Non-pigmented ciliary epithelial cell (primary cell): Measurements from ENCODE around the gene RAD18.

Experiments used
- DNase-seq: peaks from one replicate; pipeline ENCODE4 v3.0.0-alpha.2; 2010; ENCODE audit warnings: low read depth

The RAD18 gene

DNA sequence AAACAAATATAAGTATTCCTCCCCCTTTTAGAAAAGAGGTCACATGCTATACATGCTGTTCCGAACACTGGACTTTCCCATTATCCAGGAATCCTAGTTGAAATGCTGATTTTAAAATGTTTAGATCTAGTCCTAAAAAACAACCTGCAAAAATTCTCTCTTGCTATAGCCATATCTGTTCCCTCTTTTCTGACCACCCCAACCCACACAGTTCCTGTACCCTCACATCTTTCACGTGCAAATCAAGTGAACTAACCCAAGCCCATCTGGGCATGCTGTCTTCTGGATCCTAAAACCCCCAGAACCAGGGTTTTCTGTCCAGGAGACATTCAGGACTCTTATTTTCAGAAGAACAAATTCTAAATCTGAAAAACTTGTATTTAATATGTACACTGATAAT lies 67.4 kb downstream of the RAD18 start:
- DNase-seq, result no peak

DNA sequence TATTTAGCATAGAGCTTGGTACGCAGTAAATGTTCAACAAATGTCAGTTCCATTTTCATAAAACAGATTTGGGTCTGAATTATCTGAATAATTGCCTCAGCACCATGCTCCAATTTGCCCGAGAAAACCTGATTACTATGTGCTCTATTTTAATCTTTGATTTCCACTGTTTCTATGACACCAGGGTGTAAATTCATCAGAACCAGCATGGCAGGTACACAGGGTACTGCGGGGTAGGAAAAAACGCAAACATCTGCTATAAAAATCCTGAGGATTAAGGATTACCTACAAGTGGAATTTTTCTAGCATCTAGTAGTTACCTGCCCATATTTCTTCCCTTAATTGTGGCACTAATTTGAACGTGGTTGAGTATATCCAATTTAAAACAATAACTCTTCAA lies 70.3 kb downstream of the RAD18 start:
- no peak for DNase-seq

- no peak for DNase-seq
Observed at GRCh38 chr3:8891774-8892173, 71.5 kb downstream of the RAD18 start.

- DNase-seq, result no peak
Observed at GRCh38 chr3:8891303-8891702, 72.0 kb downstream of the RAD18 start.

- peak; percentile 90 for DNase-seq
Observed at GRCh38 chr3:8888301-8888915, 74.9 kb downstream of the RAD18 start.

- no peak for DNase-seq
Observed at GRCh38 chr3:8887435-8888300, 75.6 kb downstream of the RAD18 start.

DNA sequence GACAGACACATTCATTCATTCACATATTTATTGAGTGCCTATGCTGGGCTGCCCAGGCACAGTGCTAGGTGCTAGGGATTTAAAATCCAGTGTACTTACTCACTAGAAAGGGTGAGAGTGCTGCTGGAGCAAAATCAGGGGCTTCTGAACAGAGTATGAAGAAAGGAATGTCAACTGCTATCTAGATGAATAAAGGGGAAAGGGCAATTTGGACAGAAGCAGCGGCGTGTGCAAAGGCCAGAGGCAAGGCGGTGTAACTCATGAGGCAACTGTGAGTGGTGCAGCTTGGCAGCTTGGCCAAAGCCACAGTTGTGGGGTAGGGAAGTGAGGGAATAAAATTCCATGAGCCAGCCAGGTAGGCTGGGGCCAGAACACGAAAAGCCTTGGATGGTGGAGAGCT lies 76.7 kb downstream of the RAD18 start:
- no peak for DNase-seq

GRCh38 chr3:8885536-8886316 lies 77.5 kb downstream of the RAD18 start:
- DNase-seq, result no peak

GRCh38 chr3:8884630-8885290 lies 78.5 kb downstream of the RAD18 start:
- no peak for DNase-seq

DNA sequence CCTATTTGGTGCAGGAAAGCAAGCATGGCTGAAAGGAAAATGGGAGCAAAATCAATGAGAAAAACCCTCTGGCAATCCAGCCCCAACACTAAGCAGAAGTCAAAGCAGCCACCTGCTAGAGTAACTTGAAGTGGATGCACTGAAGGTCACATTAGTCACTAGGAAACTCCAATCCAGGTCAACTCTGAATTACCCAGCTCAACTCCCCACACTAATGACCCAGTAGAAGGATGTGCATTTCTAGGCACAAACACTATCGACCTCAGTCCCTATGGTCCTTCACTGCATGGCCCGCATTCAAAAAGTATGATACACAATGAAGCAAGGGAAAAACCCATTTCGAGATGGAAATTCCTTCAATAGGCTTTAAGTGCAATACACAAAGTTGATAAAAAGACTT lies 80.6 kb downstream of the RAD18 start:
- DNase-seq, result no peak

DNA sequence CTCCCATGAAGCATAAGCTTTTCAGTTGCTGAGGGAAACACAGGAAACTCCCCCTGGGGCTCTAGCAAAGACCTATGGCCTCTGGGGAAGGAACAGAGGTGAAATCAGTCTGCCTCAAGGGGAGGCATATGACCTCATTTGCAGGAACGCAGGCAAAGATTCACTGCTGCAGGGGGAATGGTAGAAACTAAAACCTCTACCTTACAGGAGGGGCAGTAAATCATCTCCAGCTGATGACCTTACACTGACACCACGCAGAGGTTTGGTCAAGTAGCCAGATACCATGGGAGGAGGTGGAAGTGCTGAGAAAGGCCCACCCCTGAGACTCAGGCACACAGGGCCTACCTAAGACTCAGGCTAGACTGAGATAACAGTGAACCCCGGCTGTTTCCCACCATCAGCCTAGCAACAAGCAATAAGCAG lies 81.1 kb downstream of the RAD18 start:
- no peak for DNase-seq

- no peak for DNase-seq
Observed at GRCh38 chr3:8879347-8879944, 83.8 kb downstream of the RAD18 start.

- no peak for DNase-seq
Observed at GRCh38 chr3:8875836-8876235, 87.4 kb downstream of the RAD18 start.

GRCh38 chr3:8873740-8874139 lies 89.5 kb downstream of the RAD18 start:
- no peak for DNase-seq

DNA sequence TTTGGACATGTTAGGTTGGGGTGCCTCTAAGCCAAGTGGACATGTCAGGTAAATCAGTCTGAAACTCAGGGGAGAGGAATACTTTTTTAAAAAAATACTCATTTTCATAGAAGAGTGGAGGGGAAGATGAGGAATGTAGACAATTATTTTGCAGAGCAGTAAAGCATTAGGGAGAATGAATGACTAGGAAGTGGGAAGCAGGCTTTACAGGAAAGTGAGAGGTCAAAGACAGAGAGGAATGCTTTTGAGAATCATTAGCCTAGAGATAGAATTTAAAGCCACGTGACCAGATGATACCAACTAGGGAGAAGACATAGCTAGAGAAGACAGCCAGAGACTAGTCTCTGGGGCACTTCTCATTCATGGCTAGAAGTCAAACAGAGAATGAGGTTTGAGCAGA lies 91.0 kb downstream of the RAD18 start:
- DNase-seq, result no peak

DNA sequence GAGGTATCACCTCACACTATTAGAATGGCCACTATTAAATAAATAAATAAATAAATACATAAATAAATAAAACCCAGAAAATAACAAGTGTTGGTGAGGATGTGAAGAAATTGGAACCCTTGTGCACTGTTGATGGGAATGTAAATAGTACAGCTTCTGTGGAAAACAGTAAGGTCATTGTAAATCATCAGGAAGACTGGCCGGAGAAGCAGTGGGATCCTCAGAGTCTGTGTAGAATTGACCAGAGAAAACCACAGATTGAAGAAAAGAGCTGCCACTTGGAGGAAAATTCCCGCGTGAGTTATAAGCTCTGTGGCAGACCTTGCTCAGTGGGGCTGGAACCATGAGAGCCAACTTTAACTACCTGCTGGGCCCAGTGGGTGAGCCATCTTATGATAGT lies 92.0 kb downstream of the RAD18 start:
- DNase-seq, result no peak

- no peak for DNase-seq
Observed at GRCh38 chr3:8870134-8870533, 93.1 kb downstream of the RAD18 start.

DNA sequence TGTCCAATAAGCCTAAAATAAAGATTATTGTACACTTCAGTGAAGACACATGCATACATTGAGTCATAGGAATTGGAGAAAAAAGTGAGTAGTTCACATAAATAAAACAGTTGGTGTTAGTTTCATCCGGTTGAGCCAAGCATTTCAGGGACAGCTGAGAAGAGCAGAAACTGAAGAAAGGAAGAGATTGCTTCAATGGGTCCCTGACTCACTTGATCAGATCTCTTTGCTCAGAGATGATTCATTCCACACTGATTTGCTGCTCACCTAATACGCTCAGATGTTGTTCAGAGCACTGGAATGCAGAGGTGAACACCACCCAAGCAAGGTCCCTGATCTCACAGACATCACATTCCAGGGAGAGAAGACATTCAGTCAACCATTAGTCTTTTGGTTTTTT lies 93.7 kb downstream of the RAD18 start:
- DNase-seq, result peak; percentile 99

DNA sequence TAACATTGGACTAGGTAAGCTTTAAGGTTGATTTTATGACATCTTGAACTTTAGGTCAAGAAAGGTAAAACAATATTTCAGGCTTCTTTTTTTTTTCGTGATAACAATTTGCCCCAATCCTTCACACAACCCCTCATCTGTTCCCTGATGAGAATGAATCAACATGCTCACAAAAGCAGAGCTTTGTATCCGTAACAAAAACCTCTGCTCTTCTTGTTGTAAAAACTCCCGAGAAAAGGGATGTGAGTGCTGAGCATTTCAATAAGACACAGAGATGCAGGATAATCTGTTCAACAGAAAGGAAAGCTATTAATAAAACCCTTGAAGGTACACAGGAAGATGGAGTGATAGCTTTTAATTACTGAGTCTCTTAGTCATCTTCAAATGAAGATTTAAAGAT lies 94.3 kb downstream of the RAD18 start:
- no peak for DNase-seq

DNA sequence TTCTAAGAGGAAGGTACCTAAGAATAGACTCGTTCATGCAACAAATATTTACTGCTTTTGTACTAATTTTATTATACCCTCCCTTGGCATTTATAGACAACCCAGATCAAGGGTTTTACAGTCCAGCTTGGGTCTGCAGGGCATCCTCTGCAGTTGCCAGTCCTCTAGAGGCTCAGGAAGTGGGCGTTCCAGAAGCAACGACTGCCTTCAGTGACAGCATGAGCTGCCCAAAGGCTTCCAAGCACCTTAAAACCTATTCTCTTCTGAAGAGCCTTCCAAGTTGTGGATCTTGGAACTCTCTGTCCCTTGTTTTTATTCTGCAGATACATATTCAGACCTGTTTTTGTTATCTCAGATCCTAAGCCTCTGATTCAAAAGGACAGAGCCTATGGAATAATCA lies 95.6 kb downstream of the RAD18 start:
- DNase-seq, result no peak

- DNase-seq, result no peak
Observed at GRCh38 chr3:8865697-8866096, 97.6 kb downstream of the RAD18 start.
